ENCODE measurements around the gene MYO18B.
"Not testable (repeated sequence)": the region's sequence is repeated elsewhere in the genome, so short reads cannot be mapped to it uniquely, and the experiment has no call there.

MYO18B gene

DNA sequence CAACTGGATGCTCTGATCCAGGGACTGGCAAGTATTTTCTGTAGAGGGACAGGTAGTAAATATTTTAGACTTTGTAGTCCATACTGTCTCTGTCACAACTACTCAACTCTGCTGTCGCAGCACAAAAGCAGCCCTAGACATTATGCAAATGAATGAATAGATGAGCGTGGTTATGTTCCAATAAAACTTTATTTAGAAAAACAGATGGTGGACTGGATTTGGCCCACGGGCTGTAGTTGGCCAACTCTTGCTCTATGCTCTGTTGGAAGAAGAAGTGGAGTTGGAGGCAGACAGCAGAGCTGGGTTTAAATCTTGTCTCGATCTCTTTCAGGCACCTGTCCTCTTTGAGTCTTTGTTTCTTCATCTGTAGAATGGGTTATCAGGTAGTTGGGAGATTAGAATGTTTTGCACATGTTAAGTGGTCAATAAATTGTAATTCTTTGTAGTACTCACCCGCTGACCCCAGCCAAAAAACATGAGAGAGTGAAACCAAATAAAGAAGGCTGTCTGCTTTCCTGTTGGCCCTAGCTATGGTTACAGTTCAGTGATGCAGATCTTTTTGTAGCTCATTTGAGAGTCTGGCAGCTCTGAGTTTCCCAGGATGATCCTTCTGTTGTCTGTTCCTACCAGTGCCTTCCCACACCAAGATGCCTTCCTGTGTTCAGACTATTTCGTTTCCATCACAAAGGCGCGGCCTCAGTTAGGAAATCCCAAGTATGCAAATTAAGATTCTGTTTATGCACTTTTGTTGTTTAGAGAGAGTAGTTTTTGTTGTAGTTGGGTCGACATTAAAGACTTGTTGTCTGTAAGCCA, 229.2 kb downstream of the MYO18B start:
- Histone ChIP-seq H3K9ac (ENCODE audit: low read depth, low read length) (no peak overlapping the region), H3K4me1 (ENCODE audit: control insufficient read depth, insufficient read depth, low read length) (peaks cover 16% of the 10 kb centered on the region), H3K36me3 (ENCODE audit: control insufficient read depth, insufficient read depth, low read length) (no peaks in the 10 kb centered on the region), H3K4me3 (ENCODE audit: low read depth, low read length) (no peak overlapping the region), H3K27me3 (ENCODE audit: control insufficient read depth, insufficient read depth, low read length) (no peaks in the 10 kb centered on the region), H3K9me3 (ENCODE audit: control insufficient read depth, insufficient read depth, low read length) (no peaks in the 10 kb centered on the region)

DNA sequence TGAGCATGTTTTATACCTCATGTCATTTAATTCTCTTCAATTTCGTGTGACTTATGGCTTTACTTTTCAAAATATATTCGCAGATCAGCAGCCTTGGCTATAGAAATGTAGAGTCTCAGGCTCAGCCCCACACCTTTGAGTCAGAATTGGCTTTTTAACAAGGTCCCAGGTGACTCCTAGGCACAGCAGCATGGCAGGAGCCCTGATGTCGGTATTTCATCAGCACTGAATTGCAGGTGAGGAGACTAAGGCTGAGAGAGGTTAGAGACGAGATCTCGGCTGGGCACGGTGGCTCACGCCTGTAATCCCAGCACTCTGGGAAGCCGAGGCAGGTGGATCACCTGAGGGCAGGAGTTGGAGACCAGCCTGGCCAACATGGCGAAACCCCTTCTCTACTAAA, 230.4 kb downstream of the MYO18B start:
- Histone ChIP-seq H3K4me1 (ENCODE audit: control insufficient read depth, insufficient read depth, low read length) (peaks cover 16% of the 10 kb centered on the region), H3K9ac (ENCODE audit: low read depth, low read length) (no peak overlapping the region), H3K27me3 (ENCODE audit: control insufficient read depth, insufficient read depth, low read length) (no peaks in the 10 kb centered on the region), H3K4me3 (ENCODE audit: low read depth, low read length) (no peak overlapping the region), H3K36me3 (ENCODE audit: control insufficient read depth, insufficient read depth, low read length) (no peaks in the 10 kb centered on the region), H3K9me3 (ENCODE audit: control insufficient read depth, insufficient read depth, low read length) (no peaks in the 10 kb centered on the region)

DNA sequence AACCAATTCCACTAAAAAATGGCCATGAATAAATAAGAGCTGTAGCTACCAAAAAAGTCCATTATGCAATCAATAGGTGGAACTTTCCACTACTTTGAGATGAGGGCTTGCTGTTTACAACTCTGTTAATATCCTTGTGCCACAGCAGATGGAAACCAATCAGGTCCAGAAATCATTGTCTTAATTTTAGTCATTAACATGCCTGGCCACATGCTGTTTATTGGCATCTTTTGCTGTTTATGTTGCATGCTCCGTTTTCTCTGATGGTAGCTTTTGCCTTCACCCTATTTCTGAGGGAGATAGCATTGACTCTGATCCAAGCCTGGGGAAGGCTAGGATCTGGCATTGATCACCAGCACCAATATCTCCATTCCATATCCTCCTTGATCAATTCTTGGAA, 234.4 kb downstream of the MYO18B start:
- H3K4me1 ChIP-seq (ENCODE audit: control insufficient read depth, insufficient read depth, low read length): peaks cover 8% of the 10 kb centered on the region
- H3K4me3 ChIP-seq (ENCODE audit: low read depth, low read length): no peak overlapping the region
- no peaks in the 10 kb centered on the region for H3K36me3 ChIP-seq (ENCODE audit: control insufficient read depth, insufficient read depth, low read length)
- H3K9ac ChIP-seq (ENCODE audit: low read depth, low read length): no peak overlapping the region
- H3K9me3 ChIP-seq (ENCODE audit: control insufficient read depth, insufficient read depth, low read length): no peaks in the 10 kb centered on the region
- no peaks in the 10 kb centered on the region for H3K27me3 ChIP-seq (ENCODE audit: control insufficient read depth, insufficient read depth, low read length)

DNA sequence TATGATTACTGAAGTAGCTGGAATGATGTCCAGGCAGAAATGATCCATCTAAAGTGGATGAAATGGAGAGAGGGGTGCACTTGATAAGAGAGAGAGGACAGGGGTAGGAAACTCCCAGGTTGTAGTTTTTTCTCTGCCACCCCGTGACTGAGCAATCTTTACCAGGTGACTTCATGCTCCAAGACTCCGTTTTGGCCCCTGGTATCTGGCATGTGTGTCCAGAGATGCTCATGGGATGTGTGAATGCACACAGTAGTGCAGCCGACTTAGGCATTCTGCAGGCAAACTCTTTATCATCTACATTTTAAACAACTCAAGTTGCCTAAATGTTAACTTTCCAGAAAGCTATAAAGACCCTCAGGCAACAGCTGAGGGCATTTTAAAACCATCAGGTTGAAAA, 238.0 kb downstream of the MYO18B start:
- Histone ChIP-seq H3K4me3 (ENCODE audit: low read depth, low read length) (no peak overlapping the region), H3K9ac (ENCODE audit: low read depth, low read length) (no peak overlapping the region), H3K36me3 (ENCODE audit: control insufficient read depth, insufficient read depth, low read length) (no peaks in the 10 kb centered on the region), H3K4me1 (ENCODE audit: control insufficient read depth, insufficient read depth, low read length) (no peaks in the 10 kb centered on the region), H3K27me3 (ENCODE audit: control insufficient read depth, insufficient read depth, low read length) (no peaks in the 10 kb centered on the region), H3K9me3 (ENCODE audit: control insufficient read depth, insufficient read depth, low read length) (no peaks in the 10 kb centered on the region)

DNA sequence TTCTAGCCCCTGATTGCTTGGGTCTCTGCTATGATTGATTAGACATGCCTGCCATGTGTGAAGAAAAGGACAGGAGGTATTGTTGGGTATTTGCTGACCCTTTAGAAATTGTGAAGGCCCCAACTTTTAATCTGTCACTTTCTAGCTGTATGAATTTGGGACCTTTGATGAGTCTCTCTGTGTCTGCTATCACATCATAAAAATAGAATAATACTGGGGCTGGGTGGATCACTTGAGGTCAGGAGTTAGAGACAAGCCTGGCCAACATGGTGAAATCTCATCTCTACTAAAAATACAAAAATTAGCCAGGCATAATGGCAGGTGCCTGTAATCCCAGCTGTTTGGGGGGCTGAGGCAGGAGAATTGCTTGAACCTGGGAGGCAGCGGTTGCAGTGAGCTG, 242.9 kb downstream of the MYO18B start:
- not testable (repeated sequence) for H3K9me3 ChIP-seq (ENCODE audit: control insufficient read depth, insufficient read depth, low read length); H3K4me1 ChIP-seq (ENCODE audit: control insufficient read depth, insufficient read depth, low read length); H3K4me3 ChIP-seq (ENCODE audit: low read depth, low read length); H3K36me3 ChIP-seq (ENCODE audit: control insufficient read depth, insufficient read depth, low read length); H3K9ac ChIP-seq (ENCODE audit: low read depth, low read length); H3K27me3 ChIP-seq (ENCODE audit: control insufficient read depth, insufficient read depth, low read length)

DNA sequence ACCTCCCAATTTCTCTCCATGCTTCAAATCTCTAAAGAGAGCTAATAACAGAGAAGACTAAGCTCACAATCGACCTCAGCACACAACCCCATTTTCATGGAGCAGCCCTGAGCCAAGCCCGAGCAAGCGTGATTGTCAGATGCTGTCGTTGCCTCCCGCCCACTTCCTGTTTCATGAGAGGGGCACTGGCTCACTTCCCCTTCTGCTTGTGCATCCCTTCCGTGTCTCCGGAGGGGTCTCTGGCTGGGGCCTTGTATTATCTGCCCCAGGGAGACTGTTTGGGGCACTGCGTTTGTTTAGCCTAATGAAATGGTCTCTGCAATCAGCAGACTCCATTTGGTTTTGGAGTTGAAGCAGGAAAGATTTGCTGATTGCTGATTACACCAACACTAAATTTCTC, 246.0 kb downstream of the MYO18B start:
- Histone ChIP-seq H3K4me1 (ENCODE audit: control insufficient read depth, insufficient read depth, low read length) (no peaks in the 10 kb centered on the region), H3K27me3 (ENCODE audit: control insufficient read depth, insufficient read depth, low read length) (no peaks in the 10 kb centered on the region), H3K9ac (ENCODE audit: low read depth, low read length) (no peak overlapping the region), H3K9me3 (ENCODE audit: control insufficient read depth, insufficient read depth, low read length) (no peaks in the 10 kb centered on the region), H3K36me3 (ENCODE audit: control insufficient read depth, insufficient read depth, low read length) (no peaks in the 10 kb centered on the region), H3K4me3 (ENCODE audit: low read depth, low read length) (no peak overlapping the region)

DNA sequence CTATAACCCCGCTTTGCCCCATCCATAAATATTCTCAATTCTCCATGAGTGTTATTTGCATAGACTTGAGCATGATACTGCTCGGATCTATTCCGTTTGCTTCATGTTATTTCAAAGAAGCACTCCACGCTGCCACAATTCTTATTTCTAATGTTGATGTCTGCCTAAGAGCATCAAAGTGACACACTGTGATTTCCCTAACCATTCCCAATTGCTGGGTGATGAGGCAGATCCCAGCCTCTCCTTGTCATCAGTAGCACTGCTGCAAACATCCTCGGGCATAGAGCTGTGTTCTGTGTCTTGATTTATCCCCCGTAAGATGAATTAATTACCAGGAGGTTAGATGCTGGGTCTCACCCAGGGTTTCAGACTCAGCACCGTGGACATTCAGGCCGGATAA, 249.0 kb downstream of the MYO18B start:
- Histone ChIP-seq H3K9ac (ENCODE audit: low read depth, low read length) (no peak overlapping the region), H3K36me3 (ENCODE audit: control insufficient read depth, insufficient read depth, low read length) (no peaks in the 10 kb centered on the region), H3K4me1 (ENCODE audit: control insufficient read depth, insufficient read depth, low read length) (no peaks in the 10 kb centered on the region), H3K27me3 (ENCODE audit: control insufficient read depth, insufficient read depth, low read length) (no peaks in the 10 kb centered on the region), H3K9me3 (ENCODE audit: control insufficient read depth, insufficient read depth, low read length) (no peaks in the 10 kb centered on the region), H3K4me3 (ENCODE audit: low read depth, low read length) (no peak overlapping the region)

DNA sequence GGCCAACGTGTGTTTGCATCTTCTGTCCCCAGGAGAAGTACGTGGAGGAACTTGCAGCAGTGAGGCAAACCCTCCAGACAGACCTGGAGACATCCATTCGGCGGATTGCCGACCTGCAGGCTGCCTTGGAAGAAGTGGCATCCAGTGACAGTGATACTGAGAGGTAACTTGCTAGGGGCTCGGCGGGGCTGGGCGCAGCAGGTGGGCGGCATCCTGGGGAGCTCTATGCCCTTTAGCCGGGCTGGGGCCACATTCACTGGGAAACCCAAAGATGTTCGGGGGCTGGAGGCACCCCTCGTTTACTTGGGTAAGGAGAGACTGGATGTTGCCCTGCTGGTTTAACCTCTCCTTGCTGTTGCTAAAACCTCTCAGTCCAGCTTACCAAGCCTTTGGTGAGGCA, 250.3 kb downstream of the MYO18B start:
- Histone ChIP-seq H3K4me1 (ENCODE audit: control insufficient read depth, insufficient read depth, low read length) (no peaks in the 10 kb centered on the region), H3K27me3 (ENCODE audit: control insufficient read depth, insufficient read depth, low read length) (no peaks in the 10 kb centered on the region), H3K4me3 (ENCODE audit: low read depth, low read length) (no peak overlapping the region), H3K9me3 (ENCODE audit: control insufficient read depth, insufficient read depth, low read length) (no peaks in the 10 kb centered on the region), H3K36me3 (ENCODE audit: control insufficient read depth, insufficient read depth, low read length) (no peaks in the 10 kb centered on the region), H3K9ac (ENCODE audit: low read depth, low read length) (no peak overlapping the region)

DNA sequence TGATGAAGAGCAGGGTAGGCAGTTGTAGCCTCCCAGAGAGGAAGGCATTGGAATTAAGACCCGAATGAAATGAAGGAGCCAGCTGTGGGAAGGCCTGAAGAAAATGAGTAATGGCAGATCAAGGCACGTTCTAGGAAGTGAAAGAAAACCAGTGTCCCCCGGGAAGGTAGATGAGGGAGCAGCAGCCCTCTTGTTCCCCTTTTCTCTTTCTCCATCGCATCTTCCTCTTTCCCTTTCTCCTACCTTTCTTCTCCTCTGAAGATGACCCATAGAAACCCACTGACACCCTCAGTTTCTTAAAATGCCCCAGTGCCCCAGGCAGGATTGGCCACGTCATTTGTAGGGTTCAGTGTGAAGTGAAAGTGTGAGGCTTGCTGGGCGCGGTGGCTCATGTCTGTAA, 254.7 kb downstream of the MYO18B start:
- Histone ChIP-seq H3K4me1 (ENCODE audit: control insufficient read depth, insufficient read depth, low read length) (no peaks in the 10 kb centered on the region), H3K36me3 (ENCODE audit: control insufficient read depth, insufficient read depth, low read length) (no peaks in the 10 kb centered on the region), H3K9ac (ENCODE audit: low read depth, low read length) (no peak overlapping the region), H3K4me3 (ENCODE audit: low read depth, low read length) (no peak overlapping the region), H3K9me3 (ENCODE audit: control insufficient read depth, insufficient read depth, low read length) (no peaks in the 10 kb centered on the region), H3K27me3 (ENCODE audit: control insufficient read depth, insufficient read depth, low read length) (no peaks in the 10 kb centered on the region)

DNA sequence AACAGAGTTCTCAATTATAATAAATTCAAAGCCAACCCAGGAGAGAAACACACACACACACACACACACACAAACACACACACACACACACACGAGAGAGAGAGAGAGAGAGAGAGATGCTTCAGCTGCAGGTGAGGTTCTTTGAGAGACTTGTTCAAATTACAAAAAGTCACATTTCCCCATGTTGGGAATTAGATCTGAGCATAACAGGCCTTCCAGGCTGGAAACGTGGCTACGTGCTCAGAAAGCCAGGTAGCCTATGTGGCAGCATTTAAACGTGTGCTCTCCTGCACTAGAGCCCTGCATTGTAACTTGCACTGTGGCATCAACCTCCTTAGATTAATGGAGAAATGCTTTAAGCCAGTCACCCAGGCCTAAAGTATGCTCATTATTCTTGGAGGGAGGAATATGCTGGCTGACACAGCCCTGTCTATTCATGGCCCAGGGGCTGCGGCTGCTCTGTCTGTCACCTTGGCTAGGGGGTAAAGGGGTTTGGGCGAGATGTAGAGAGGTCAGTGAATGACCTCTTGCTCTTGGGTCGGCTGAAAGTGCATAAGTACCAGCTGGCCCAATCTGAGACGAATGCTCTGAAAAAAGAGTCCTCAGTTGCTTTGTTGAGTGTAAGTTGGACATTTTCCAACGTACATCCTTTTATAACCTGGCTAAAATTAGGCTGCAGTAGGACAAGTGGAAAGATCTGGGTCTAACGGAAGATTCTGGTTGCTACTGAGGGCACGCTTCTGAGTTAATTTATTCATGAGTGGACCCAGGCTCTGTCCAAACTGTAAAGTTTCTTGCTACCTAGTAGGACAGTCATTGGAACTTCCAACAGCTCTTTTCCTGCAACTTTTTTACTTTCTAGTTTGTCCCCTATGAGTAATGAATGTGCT, 256.1 kb downstream of the MYO18B start:
- Histone ChIP-seq H3K4me3 (ENCODE audit: low read depth, low read length) (no peak overlapping the region), H3K36me3 (ENCODE audit: control insufficient read depth, insufficient read depth, low read length) (no peaks in the 10 kb centered on the region), H3K27me3 (ENCODE audit: control insufficient read depth, insufficient read depth, low read length) (no peaks in the 10 kb centered on the region), H3K9ac (ENCODE audit: low read depth, low read length) (no peak overlapping the region), H3K4me1 (ENCODE audit: control insufficient read depth, insufficient read depth, low read length) (no peaks in the 10 kb centered on the region), H3K9me3 (ENCODE audit: control insufficient read depth, insufficient read depth, low read length) (no peaks in the 10 kb centered on the region)

DNA sequence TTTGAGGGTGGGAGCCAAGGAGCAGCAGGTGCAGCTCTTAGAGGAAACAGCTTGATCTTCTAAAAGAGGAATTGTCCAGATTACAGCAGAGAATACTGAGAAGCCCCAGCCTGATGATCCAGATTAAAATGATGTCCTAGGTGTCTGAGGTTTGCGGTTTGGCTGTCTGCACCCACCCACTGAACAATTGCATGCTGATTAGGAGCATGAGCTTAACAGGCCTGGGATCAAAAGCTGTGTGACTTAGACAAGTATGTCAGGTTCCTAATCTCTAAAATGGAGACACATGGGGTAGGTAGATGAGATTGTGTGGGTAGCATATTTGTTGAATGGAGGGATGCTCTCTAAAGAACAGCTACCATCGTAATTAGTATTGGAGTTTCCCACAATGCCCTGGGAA, 260.5 kb downstream of the MYO18B start:
- Histone ChIP-seq H3K4me3 (ENCODE audit: low read depth, low read length) (no peak overlapping the region), H3K9ac (ENCODE audit: low read depth, low read length) (no peak overlapping the region), H3K9me3 (ENCODE audit: control insufficient read depth, insufficient read depth, low read length) (no peaks in the 10 kb centered on the region), H3K4me1 (ENCODE audit: control insufficient read depth, insufficient read depth, low read length) (no peaks in the 10 kb centered on the region), H3K36me3 (ENCODE audit: control insufficient read depth, insufficient read depth, low read length) (no peaks in the 10 kb centered on the region), H3K27me3 (ENCODE audit: control insufficient read depth, insufficient read depth, low read length) (no peaks in the 10 kb centered on the region)

DNA sequence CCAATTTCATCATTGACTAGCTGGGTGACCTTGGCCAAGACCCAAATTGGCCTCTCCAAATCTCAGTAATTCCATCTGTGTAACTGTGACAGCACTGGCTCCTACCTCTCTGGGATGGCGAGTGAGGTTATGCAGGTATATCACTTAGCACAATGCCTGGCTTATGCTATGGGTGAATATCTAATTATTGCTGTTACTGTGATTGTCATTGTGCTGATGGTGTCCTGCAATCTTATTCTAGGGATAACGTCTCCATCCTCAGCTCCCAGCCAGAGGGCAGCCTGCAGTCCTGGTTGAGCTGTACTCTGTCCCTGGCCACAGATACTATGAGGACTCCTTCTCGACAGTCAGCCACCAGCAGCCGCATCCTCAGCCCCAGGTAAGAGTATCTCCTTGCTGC, 262.5 kb downstream of the MYO18B start:
- no peaks in the 10 kb centered on the region for H3K27me3 ChIP-seq (ENCODE audit: control insufficient read depth, insufficient read depth, low read length)
- H3K9ac ChIP-seq (ENCODE audit: low read depth, low read length): no peak overlapping the region
- H3K36me3 ChIP-seq (ENCODE audit: control insufficient read depth, insufficient read depth, low read length): no peaks in the 10 kb centered on the region
- H3K4me1 ChIP-seq (ENCODE audit: control insufficient read depth, insufficient read depth, low read length): no peaks in the 10 kb centered on the region
- no peak overlapping the region for H3K4me3 ChIP-seq (ENCODE audit: low read depth, low read length)
- no peaks in the 10 kb centered on the region for H3K9me3 ChIP-seq (ENCODE audit: control insufficient read depth, insufficient read depth, low read length)

Data from iPS-15b (cell line).